HG03196 (cell line): ENCODE measurements around the gene MCUR1.
"Not testable (repeated sequence)": the region's sequence is repeated elsewhere in the genome, so short reads cannot be mapped to it uniquely, and the experiment has no call there.

ENCODE experiments used
- ATAC-seq: cut with Tn5 transposase; IDR thresholded peaks from one replicate; pipeline ENCODE4 v1.9.1; 2021; ENCODE audit not compliant: unreplicated experiment

Gene MCUR1

GRCh38 chr6:13828656-13829301 lies 14.4 kb upstream of the MCUR1 start:
- not testable (repeated sequence) for ATAC-seq

- no peak for ATAC-seq
Observed at GRCh38 chr6:13827032-13827431, 12.7 kb upstream of the MCUR1 start.

DNA sequence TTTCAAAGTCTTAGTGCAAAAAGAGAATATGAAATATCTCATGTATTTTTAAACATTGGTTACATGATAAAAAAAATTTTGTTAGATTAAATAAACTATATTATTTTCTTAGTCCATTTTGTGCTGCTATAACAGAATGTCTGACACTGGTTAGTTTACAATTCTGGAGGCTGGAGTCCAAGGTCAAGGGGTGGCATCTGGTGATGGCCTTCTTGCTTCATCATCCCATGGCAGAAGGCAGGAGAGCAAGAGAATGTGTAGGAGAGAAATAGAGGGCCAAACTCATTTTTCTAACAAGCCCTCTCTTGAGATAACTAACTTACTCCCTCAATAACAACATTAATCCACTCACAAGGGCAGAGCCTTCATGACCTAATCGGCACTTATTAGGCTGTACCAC lies 11.5 kb upstream of the MCUR1 start:
- no peak for ATAC-seq

GRCh38 chr6:13818341-13818740 lies 4.0 kb upstream of the MCUR1 start:
- ATAC-seq = no peak

DNA sequence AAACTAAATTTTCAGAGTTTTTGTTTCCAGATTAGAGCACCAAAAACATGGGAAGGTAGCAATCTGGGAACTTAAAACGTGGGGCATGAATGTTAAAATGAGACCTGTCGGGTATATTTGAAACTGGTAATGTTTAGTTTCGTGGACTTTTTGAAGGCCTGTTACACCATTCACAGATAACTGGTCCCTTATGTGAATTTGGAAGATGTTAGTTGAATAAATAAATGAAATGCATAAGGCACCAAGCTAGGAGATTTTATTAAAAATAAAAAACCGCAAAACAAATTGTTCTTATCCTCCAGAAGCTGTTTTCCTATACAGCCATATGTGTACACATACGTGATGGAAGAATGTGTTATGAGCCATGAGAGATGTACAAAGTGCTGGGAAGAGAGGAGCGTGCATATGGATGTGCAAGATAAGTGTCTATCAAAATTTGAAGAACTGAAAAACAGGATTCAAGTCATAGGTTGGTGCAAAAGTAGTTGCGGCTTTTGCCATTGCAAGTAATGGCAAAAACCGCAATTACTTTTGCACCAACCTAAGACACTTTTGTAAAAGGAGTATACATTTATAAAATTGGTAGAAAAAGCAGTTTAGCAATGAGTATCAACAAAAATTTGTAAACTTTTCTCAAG lies 700 bp upstream of the MCUR1 start:
- no peak for ATAC-seq

DNA sequence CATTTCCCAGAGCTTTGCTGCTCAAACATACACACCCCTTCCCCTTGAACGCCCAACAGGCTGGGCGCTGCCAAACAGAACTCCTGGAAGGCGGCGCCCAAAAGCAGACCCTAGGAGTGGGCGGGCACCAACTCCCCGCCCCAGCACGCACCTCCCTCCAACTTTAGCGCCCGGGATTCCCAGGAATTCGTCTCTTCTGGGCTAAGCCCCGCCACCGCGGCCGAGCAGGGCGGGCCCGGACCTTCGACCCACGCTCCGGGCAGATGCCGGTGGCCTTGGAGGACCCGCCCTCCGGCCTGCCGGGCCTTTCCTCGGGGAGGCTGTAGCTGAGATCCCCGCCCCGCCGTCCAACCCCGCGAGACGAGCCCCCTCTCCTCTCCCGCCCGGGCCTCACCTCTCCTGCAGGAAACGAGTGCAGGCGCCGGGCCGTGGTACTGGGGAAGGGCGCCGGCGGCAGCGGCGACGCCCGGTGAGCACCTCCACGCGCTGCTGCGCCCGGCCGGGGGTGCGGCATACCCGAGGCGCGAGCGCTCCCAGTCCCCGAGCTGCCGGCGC lies 659 bp downstream of the MCUR1 start:
- ATAC-seq = peak; percentile 35

DNA sequence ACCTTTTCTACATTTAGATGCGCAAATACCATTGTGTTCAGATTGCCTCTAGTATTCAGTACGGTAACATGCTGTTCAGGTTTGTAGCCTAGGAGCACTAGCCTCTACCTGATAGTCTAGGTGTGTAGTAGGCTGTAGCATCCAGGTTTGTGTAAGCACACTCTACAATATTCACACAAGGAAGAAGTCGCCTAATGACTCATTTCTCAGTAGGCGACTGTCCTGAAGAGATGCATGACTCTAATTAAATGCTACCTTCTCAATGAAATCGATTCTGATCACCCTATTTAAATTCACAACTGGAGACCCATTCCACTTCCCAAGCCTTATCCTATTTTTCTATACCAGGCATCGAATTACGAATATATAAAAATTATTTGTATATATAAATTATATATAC lies 1.3 kb downstream of the MCUR1 start:
- ATAC-seq = no peak

DNA sequence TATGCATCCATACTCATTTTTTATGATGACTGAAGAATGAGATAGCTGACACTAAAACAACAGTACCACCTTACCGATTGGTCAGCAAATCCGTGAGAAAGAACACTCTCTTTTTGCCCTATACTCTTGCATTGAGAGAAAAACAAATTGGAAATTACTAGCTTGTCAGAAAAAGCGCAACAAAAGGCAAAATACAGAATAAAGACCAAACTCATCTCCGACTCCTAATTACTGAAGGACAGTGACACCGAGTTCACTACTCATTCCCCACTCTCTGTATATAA lies 2.1 kb downstream of the MCUR1 start:
- no peak for ATAC-seq

GRCh38 chr6:13811627-13812358 lies 2.6 kb downstream of the MCUR1 start:
- ATAC-seq = no peak

DNA sequence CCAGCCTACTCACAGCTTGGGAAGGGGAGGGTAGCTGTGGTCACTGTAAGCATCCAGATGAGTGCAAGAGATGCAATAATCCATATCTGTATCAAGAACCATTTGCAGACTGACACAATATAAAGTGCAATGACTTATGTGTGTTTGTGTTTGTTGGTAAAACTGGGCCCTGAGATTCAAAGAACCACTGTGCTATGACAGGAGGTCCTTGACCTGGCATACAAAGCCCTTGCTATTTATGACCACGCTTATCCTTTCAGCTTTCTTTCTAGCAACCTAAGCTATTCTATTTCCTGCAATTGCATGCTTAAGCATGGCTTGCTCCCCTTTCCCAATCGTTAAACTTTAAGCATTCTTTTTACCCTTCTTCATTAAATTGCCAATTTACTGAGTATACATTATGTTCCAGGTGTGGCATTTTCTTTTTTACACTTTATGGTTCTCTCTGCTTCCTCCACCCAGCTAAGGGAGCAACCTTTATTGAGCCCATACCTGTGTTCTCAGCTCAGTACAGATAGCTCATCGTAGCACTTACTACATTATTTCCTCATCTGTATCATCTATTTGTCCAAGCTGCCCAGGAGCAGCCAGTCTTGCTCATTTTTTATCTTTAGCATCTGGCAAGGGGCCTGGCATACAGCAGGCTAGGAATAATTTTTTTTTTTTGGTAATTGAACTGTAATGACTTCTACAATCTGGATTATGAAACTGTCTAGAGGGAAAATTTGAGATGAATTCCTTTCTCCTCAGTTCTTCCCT lies 3.5 kb downstream of the MCUR1 start:
- no peak for ATAC-seq

GRCh38 chr6:13808801-13809200 lies 5.6 kb downstream of the MCUR1 start:
- ATAC-seq = no peak

DNA sequence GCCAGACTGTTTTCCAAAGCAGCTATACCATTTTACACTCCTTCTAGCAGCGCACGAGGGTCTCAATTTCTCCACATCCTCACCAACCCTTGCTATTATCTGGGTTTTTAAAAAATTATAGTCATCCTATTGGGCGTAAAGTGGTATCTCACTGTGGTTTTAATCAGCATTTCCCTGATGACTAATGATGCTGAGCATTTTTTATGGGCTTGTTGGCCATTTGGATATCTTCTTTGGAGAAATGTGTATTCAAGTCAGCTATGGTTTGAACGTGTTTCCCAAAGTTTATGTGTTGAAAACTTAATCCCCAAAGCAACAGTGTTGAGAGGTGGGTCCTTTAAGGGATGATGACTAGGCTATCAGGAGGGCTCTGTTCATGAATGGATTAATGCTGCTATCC lies 6.7 kb downstream of the MCUR1 start:
- no peak for ATAC-seq

- ATAC-seq = no peak
Observed at GRCh38 chr6:13803581-13803980, 10.8 kb downstream of the MCUR1 start.

- no peak for ATAC-seq
Observed at GRCh38 chr6:13800615-13801014, 13.7 kb downstream of the MCUR1 start.

- ATAC-seq = no peak
Observed at GRCh38 chr6:13796781-13797180, 17.6 kb downstream of the MCUR1 start.

DNA sequence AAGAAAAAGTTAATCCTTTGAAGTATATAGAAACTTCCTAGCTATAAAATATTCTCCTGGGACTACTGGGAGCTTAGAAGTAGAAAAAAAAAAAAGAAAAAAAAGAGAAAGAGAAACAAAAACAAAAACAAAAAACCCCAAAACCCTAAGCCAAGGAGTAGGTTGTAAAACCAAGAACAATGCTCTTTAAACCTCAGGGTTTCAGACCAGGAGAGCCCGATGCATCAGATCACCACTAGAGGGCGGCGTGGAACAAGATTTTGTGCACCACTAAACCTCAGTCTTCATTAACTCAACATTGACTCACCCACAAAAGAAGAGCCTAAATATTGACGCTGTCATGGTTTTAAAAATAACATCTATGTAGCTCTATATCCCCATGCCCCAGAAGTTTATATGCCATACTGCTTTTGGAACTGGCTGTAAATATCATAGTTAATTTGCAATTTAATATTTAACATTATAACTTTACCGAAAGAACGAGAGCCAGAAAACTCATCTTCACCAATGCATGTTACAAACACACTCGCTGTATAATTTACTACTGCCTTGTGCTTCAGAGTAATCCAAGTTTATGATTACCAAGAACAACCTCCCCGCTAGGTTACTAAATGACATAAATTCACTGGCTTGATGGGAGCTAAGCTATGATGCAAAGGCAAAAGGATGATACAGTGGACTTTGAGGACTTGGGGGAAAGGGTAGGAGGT lies 19.2 kb downstream of the MCUR1 start:
- ATAC-seq = peak; percentile 86

DNA sequence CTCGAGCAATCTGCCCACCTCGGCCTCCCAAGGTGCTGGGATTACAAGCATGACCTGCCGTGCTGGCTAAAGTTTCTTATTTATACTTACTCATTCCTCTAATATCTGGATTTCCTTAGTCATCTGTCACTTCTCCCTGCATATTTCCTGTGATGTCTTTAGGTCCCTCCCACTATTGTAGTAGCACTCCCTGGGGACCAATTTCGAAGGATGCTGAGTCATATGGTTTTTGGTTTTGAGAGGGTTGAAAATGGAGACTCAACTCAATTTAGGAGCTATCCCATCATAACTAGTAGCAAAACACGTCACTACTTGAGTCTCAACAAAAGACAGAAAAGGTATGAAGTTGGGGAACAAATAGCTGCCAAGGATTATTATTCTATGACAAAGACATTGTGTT lies 20.2 kb downstream of the MCUR1 start:
- no peak for ATAC-seq

- no peak for ATAC-seq
Observed at GRCh38 chr6:13789746-13790145, 24.6 kb downstream of the MCUR1 start.

DNA sequence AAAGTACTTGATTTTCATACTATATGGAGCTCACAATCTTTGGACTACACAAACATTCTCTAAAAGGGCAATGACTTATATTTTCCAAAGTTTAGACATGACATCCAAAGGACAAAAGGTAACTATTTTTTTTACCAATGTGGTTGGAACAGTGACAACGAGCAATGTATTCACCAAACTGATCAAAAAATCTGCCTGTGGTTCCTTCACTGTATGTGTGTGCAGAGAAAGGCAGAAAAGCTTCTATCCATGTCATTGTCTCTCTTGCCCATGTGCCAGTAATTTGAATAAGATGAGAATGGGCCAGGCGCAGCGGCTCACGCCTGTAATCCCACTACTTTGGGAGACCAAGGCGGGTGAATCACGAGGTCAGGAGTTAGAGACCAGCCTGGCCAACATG lies 25.5 kb downstream of the MCUR1 start:
- ATAC-seq = no peak

- ATAC-seq = no peak
Observed at GRCh38 chr6:13787137-13787536, 27.2 kb downstream of the MCUR1 start.

- not testable (repeated sequence) for ATAC-seq
Observed at GRCh38 chr6:13780162-13780561, 34.2 kb downstream of the MCUR1 start.
